GM21825 (cell line): Measurements from ENCODE around the gene GRIK4.

ENCODE experiments used
- ATAC-seq: cut with Tn5 transposase; IDR thresholded peaks from one replicate; pipeline ENCODE4 v1.9.1; 2021; ENCODE audit warnings: mild to moderate bottlenecking, moderate library complexity; ENCODE audit not compliant: unreplicated experiment

Gene GRIK4

GRCh38 chr11:120896687-120897086 lies 385.1 kb downstream of the GRIK4 start:
- no peak for ATAC-seq

GRCh38 chr11:120898568-120898967 lies 387.0 kb downstream of the GRIK4 start:
- ATAC-seq: no peak

GRCh38 chr11:120899720-120900119 lies 388.2 kb downstream of the GRIK4 start:
- no peak for ATAC-seq

- ATAC-seq: no peak
These were observed 389.1 kb downstream of the GRIK4 start for GRCh38 chr11:120900643-120901042.

GRCh38 chr11:120903686-120904085 lies 392.1 kb downstream of the GRIK4 start:
- no peak for ATAC-seq

GRCh38 chr11:120904116-120904515 lies 392.6 kb downstream of the GRIK4 start:
- ATAC-seq: no peak

- no peak for ATAC-seq
These were observed 395.2 kb downstream of the GRIK4 start for GRCh38 chr11:120906766-120907165.

GRCh38 chr11:120907971-120908370 lies 396.4 kb downstream of the GRIK4 start:
- ATAC-seq: no peak

- no peak for ATAC-seq
These were observed 397.1 kb downstream of the GRIK4 start for GRCh38 chr11:120908461-120909181.

GRCh38 chr11:120909676-120910416 lies 398.3 kb downstream of the GRIK4 start:
- ATAC-seq: no peak

- ATAC-seq: no peak
These were observed 400.4 kb downstream of the GRIK4 start for GRCh38 chr11:120911943-120912342.

- ATAC-seq: no peak
These were observed 401.0 kb downstream of the GRIK4 start for GRCh38 chr11:120912504-120912903.

- no peak for ATAC-seq
These were observed 401.4 kb downstream of the GRIK4 start for GRCh38 chr11:120912915-120913314.

- no peak for ATAC-seq
These were observed 402.5 kb downstream of the GRIK4 start for GRCh38 chr11:120914021-120914420.

GRCh38 chr11:120914601-120915000 lies 403.1 kb downstream of the GRIK4 start:
- ATAC-seq: no peak

GRCh38 chr11:120917559-120918239 lies 406.2 kb downstream of the GRIK4 start:
- ATAC-seq: no peak

- ATAC-seq: no peak
These were observed 406.7 kb downstream of the GRIK4 start for GRCh38 chr11:120918257-120918656.

- ATAC-seq: no peak
These were observed 407.5 kb downstream of the GRIK4 start for GRCh38 chr11:120919045-120919444.

GRCh38 chr11:120919566-120919965 lies 408.0 kb downstream of the GRIK4 start:
- ATAC-seq: no peak

GRCh38 chr11:120923866-120924508 lies 412.4 kb downstream of the GRIK4 start:
- no peak for ATAC-seq

GRCh38 chr11:120925944-120926343 lies 414.4 kb downstream of the GRIK4 start:
- ATAC-seq: peak; percentile 98
